ENCODE results near the gene PCK2.

The PCK2 gene

GRCh38 chr14:24139272-24139934 lies 45.3 kb downstream of the PCK2 start:
- no peak for DNase-seq

DNA sequence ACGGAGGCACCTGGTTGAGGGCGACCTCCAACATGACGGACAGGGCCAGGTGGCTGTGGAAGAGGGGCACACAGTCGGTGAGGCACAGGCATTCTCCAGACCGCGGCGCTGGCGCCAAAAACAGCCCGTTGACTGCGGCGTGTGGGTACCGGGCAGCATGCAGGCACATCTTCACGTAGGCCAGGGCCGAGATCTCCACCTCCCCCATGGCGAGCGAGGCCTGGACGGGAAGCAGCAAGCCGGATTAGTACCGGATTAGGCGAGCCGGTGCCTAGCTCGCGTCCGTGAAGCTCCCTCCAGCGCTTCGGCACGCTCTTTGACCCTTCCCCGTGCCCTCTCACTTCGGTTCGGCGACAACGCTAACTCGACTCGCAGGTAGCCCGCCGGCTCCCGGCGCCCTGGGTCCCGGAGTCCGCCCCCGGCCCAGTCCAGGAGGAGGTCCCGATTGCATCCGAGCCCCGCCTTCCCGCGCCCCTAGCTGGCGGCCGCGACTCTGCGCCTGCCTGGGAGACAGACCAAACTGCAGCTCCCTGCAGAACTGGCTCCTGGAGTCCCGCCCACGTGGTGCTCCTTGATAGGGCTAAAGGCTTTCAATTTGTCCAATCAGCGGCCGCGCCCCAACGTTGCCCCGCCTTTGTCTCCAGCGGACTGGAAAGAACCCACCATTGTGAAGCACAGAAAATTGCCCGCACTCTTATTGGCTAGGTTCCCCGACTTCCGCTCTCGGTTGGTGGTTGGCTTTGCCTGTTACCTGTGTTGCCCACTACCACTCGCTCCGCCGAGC lies 47.2 kb downstream of the PCK2 start, which contains the start of gene EMC9:
Gene EMC9, minus strand, starts transcription at position 495 of the 784 bp plus-strand sequence. Its CDS starts 287 bp downstream, at position 208.
- peak; percentile 96 to 97 for DNase-seq

GRCh38 chr14:24143511-24143910 lies 49.4 kb downstream of the PCK2 start:
- no peak for DNase-seq

GRCh38 chr14:24144451-24144850 lies 50.3 kb downstream of the PCK2 start:
- DNase-seq, result no peak

DNA sequence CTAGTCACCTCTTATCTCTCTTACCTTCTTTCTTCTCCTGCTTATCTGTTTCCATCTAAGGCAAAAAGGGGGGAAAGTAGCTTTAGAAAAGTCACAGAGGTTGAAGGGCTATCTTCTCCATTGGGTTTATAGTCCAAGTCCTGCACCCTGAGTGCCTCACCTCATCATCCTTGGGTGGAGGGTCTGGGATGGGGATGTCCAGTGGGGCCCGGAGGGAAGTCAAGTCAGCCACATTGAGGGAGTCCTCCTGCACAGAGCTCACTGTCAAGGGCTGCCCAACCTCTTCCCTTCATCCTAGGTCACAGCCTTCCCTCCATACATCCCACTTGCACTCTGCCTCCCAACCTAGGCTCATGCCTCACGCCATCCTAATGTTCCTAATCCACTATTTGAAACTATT lies 51.1 kb downstream of the PCK2 start:
- no peak for DNase-seq

DNA sequence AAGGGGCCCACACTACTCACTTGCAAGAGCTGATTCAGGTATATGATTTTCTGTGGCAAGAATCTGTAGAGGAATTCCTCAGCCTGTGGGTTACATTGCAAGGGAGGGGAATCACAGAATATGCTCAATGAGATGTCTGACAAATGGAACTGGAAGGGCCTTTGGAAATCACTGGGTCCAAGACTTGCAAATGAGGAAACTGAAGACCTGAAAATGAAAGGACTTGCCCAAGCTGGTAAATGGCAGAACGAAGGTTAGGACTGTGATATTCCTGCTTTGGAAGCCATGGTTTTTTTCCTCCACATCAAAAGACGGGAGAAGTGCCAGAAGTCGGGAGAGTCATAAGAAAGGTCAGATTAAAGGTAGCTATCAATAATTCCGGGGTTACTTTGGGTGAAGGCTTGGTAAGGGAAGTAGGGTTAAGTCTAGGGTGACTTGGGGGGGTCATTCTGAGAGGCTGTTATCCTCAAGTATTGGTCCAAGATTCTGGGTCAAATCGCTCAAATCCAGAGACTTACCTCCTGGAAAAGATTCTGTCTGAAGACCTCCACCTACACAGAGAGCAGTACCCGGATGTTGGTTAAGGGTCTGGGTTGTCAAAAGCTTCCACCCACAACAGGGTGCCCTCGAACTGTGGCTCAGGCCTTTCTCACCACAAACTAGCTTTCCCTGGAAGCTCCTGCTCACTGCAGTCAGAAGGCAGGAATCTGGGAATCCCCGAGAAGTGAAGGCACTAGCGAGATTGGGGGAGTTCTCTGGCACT lies 51.8 kb downstream of the PCK2 start:
- DNase-seq, result peak in 1 of 2 experiments; percentile 11

DNA sequence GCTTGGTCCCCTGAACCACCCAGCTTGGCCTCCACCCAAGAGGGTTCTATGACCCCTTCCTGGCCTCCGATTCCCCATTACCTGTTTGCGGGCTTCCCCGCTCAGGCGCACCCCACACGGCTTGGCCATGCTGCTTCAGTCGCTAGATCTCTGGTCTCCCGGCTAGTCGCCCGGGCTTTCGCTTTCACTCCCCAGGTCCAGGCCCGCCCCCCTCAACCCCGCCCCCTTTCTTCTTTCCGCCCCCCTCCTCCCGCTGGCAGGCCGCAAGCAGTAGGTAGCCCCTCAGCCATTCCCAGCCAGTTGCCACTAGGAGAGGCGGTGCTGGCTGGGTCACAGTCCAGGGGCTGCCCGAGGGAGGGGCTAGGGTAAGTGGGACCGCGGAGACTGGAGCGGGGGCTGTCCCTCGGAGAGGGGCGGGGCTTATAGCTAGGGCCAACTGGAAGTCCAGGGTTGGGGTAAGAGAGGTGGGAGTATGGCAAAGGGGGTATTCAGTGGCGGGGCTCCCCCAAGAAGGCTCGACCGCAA lies 52.4 kb downstream of the PCK2 start, which contains the start of gene PSME2:
Gene PSME2, minus strand, starts transcription at position 158 of the 525 bp plus-strand sequence. Its CDS starts 29 bp downstream, at position 129.
- DNase-seq, result peak; percentile 91

- DNase-seq, result peak; percentile 97
Measured at GRCh38 chr14:24146978-24147760, 53.1 kb downstream of the PCK2 start, which contains the start of gene RNF31. Gene RNF31, plus strand, starts transcription at chr14:24147498. Its CDS starts 201 bp downstream, at chr14:24147699.

GRCh38 chr14:24147761-24148428 lies 53.8 kb downstream of the PCK2 start:
- DNase-seq, result no peak

GRCh38 chr14:24149302-24149969 lies 55.3 kb downstream of the PCK2 start:
- DNase-seq, result no peak

GRCh38 chr14:24150061-24150460 lies 56.0 kb downstream of the PCK2 start:
- DNase-seq, result no peak

- DNase-seq, result no peak
Measured at GRCh38 chr14:24150567-24150966, 56.5 kb downstream of the PCK2 start.

DNA sequence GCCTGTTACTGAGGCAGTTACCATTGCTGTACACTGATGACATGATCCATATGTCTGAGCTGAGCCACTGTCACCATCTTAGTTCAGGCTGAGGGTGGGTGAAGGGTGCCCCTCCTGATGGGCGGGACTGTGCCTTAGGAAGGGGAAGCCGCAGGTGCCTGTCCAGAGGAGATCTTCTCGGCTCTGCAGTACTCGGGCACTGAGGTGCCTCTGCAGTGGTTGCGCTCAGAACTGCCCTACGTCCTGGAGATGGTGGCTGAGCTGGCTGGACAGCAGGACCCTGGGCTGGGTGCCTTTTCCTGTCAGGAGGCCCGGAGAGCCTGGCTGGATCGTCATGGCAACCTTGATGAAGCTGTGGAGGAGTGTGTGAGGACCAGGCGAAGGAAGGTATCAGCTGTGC lies 56.9 kb downstream of the PCK2 start:
- no peak for DNase-seq

DNA sequence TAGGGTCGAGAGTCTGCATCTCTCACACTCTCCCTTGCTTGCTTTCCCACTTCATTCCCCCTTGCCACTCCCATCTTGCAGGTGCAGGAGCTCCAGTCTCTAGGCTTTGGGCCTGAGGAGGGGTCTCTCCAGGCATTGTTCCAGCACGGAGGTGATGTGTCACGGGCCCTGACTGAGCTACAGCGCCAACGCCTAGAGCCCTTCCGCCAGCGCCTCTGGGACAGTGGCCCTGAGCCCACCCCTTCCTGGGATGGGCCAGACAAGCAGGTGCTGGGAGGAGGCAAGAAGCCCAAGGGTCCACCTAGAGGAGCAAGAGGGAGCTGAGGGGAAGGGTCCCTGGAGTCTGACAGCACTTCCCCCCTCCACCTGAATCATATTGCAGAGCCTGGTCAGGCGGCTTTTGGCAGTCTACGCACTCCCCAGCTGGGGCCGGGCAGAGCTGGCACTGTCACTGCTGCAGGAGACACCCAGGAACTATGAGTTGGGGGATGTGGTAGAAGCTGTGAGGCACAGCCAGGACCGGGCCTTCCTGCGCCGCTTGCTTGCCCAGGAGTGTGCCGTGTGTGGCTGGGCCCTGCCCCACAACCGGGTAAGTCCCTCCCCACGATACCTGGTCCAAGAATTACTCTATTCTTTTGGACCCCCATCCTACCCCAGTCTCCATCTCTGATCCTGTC lies 57.4 kb downstream of the PCK2 start:
- DNase-seq, result no peak
